HepG2 (cell line): ENCODE results near the gene EPB41. TPM values are rescaled to one million over a fixed set of nuclear protein-coding genes. Genes with fewer than 3 reads are reported as not detected.

Experiments used
- CAMTA2 ChIP-seq: sonication (generic); formaldehyde crosslinking; IDR thresholded peaks from 2 replicates; pipeline ENCODE4 v1.4.0; 2020; ENCODE audit warnings: mild to moderate bottlenecking, missing genetic modification reagents, borderline replicate concordance
- CREB1 ChIP-seq, 2 experiments: fragments of 450-650 bp in 1 of 2; IDR thresholded peaks; 2 replicates each; pipeline ENCODE4 v1.6.1; 2016 to 2017; ENCODE audit warnings: control low read depth in 1 of 2, mild to moderate bottlenecking in 1 of 2, missing compliant biosample characterization in 1 of 2, missing genetic modification characterization in 1 of 2
- GTF2F1 ChIP-seq: fragments of 150-350 bp; IDR thresholded peaks from 2 replicates; pipeline ENCODE4 v1.6.1; 2014; ENCODE audit warnings: low read length
- KLF13 ChIP-seq: sonication (generic); formaldehyde crosslinking; IDR thresholded peaks from 2 replicates; pipeline ENCODE4 v1.4.0; 2020; ENCODE audit warnings: mild to moderate bottlenecking, missing genetic modification reagents
- REST ChIP-seq, 2 experiments: IDR thresholded peaks; 2 replicates each; pipeline ENCODE4 v1.6.1; 2011 to 2012; ENCODE audit warnings: low read length in 2 of 2, borderline replicate concordance in 1 of 2, low read depth in 1 of 2, mild to moderate bottlenecking in 1 of 2, moderate library complexity in 1 of 2
- SSRP1 ChIP-seq: IDR thresholded peaks from 2 replicates; pipeline ENCODE4 v1.6.1; 2016; ENCODE audit warnings: control low read depth
- ZFYVE20 ChIP-seq: sonication (generic); formaldehyde crosslinking; IDR thresholded peaks from 2 replicates; pipeline ENCODE4 v1.8.0; 2023; ENCODE audit warnings: low read depth, mild to moderate bottlenecking, moderate library complexity, missing genetic modification reagents, borderline replicate concordance
- ZNF17 ChIP-seq: sonication (generic); formaldehyde crosslinking; IDR thresholded peaks from 2 replicates; pipeline ENCODE4 v1.5.0; 2020; ENCODE audit warnings: mild to moderate bottlenecking, missing genetic modification reagents
- ZNF382 ChIP-seq: sonication (generic); formaldehyde crosslinking; IDR thresholded peaks from 2 replicates; pipeline ENCODE4 v1.5.0; 2020; ENCODE audit warnings: missing genetic modification reagents, mild to moderate bottlenecking, borderline replicate concordance
- ZSCAN25 ChIP-seq: sonication (generic); formaldehyde crosslinking; IDR thresholded peaks from 2 replicates; pipeline ENCODE4 v1.8.0; 2022; ENCODE audit warnings: mild to moderate bottlenecking, missing genetic modification reagents
- polyA plus RNA-seq, 8 experiments: library from polyadenylated mRNA; depleted of rRNA in 3 of 8; stranded (reverse) in 7 of 8; unstranded in 1 of 8; fragments of >200 nt; fragmentation: Illumina TruSeq in 4 of 8; extraction: Trizol in 4 of 8; gene quantifications; 2 replicates each; pipeline versions ENCODE4 v1.2.1 to v1.2.3, GENCODE V29; 2011 to 2016; ENCODE audit warnings: low read depth in 4 of 8, missing spikeins in 1 of 8, mixed read lengths in 1 of 8; ENCODE audit not compliant: insufficient read depth in 1 of 8
- total RNA-seq, 5 experiments: library from RNA; depleted of rRNA; stranded (reverse); fragments of >200 nt; fragmentation: Illumina TruSeq; extraction: Trizol; gene quantifications; 2 replicates each; pipeline ENCODE4 v1.2.3, GENCODE V29; 2016; ENCODE audit warnings: low read depth in 1 of 5
- TF ChIP-seq, protein P1 (sequence below): sonication (generic); formaldehyde crosslinking; IDR thresholded peaks from 2 replicates; pipeline ENCODE4 v1.4.0; 2020; ENCODE audit warnings: missing genetic modification reagents
- TF ChIP-seq, protein P2 (sequence below): sonication (generic); formaldehyde crosslinking; IDR thresholded peaks from 2 replicates; pipeline ENCODE4 v1.4.0; 2020; ENCODE audit warnings: missing genetic modification reagents, borderline replicate concordance

Gene EPB41
- total and polyA plus RNA-seq, 2 of the 13 experiments (the other 11 are each of a cell fraction or from before 2014, with no cell fraction given) = 34.5 to 46.7 TPM

DNA sequence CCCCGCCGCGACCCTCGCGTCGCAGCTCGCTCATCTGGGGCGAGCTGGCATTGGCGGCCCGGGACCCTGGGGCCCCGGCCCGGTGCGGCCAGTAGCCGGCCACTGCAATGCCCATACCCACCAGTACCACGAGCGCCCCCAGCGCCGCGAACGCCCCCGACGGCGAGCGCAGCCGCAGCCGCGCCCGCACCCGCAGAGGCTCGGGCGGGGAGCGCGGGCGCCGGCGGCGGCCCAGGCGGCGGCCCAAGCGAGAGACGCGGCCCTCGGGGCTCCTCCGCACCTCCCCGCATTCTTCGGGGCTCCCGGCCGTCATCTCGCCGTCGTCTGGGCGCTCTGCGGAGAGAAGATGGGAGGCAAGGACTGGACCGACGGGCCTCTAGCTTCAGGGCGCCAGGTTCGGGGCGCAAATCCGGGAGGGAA is 207.2 kb downstream of the EPB41 start (continued):
- no peak for TF ChIP-seq KLF13 (CRISPR knock-in tag)
- TF ChIP-seq ZFYVE20 (CRISPR knock-in tag) = no peak
- no peak for TF ChIP-seq ZNF382 (CRISPR knock-in tag)
- no peak for TF ChIP-seq CAMTA2 (CRISPR knock-in tag)
- TF ChIP-seq, protein P1, sequence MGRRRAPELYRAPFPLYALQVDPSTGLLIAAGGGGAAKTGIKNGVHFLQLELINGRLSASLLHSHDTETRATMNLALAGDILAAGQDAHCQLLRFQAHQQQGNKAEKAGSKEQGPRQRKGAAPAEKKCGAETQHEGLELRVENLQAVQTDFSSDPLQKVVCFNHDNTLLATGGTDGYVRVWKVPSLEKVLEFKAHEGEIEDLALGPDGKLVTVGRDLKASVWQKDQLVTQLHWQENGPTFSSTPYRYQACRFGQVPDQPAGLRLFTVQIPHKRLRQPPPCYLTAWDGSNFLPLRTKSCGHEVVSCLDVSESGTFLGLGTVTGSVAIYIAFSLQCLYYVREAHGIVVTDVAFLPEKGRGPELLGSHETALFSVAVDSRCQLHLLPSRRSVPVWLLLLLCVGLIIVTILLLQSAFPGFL (CRISPR knock-in tag) = no peak
- TF ChIP-seq CREB1 (IDR thresholded peaks at IDR 0.05) = no peak
- TF ChIP-seq CREB1 (CRISPR knock-in tag; IDR thresholded peaks at IDR 0.05) = no peak
- no peak for TF ChIP-seq ZSCAN25
- no peak for TF ChIP-seq SSRP1
- TF ChIP-seq ZNF17 (CRISPR knock-in tag) = no peak
- no peak for TF ChIP-seq REST (IDR thresholded peaks at IDR 0.05; ENCODE audit: borderline replicate concordance in 1 of 2, low read depth in 1 of 2, low read length in 2 of 2)
- no peak for TF ChIP-seq GTF2F1
- TF ChIP-seq, protein P2, sequence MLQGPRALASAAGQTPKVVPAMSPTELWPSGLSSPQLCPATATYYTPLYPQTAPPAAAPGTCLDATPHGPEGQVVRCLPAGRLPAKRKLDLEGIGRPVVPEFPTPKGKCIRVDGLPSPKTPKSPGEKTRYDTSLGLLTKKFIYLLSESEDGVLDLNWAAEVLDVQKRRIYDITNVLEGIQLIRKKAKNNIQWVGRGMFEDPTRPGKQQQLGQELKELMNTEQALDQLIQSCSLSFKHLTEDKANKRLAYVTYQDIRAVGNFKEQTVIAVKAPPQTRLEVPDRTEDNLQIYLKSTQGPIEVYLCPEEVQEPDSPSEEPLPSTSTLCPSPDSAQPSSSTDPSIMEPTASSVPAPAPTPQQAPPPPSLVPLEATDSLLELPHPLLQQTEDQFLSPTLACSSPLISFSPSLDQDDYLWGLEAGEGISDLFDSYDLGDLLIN (CRISPR knock-in tag) = no peak
